Gastrocnemius medialis (tissue), 4 donors: ENCODE results near the gene SEMA7A. TPM values are rescaled to one million over a fixed set of nuclear protein-coding genes. Genes with fewer than 3 reads are reported as not detected.

Source experiments
- ATAC-seq, 2 donors: fragments of 150-250 bp; one replicate each; pipeline ENCODE4 v1.9.1; 2016
- DNase-seq, 2 donors: peaks; one replicate each; pipeline ENCODE4 v3.0.0-alpha.2; 2019
- H3K27ac ChIP-seq, 4 donors: fragments of 200-600 bp; sonication (generic); 1 replicate in 1 of 4; 2 replicates in 3 of 4; pipeline ENCODE4 v1.5.1; 2016 to 2018; ENCODE audit warnings: mild to moderate bottlenecking in 2 of 4, moderate library complexity in 1 of 4
- H3K27me3 ChIP-seq, 3 donors: fragments of 200-600 bp; sonication (generic) in 2 of 3; 1 replicate in 1 of 3; 2 replicates in 2 of 3; pipeline versions ENCODE4 v1.5.1 to v1.6.0; 2016 to 2019; ENCODE audit warnings: mild to moderate bottlenecking in 1 of 3, moderate library complexity in 1 of 3
- H3K36me3 ChIP-seq, 2 donors: fragments of 200-600 bp; sonication (generic) in 1 of 2; one replicate each; pipeline ENCODE4 v1.5.1; 2017 to 2018
- H3K4me1 ChIP-seq, 2 donors: fragments of 200-600 bp; sonication (generic) in 1 of 2; one replicate each; pipeline ENCODE4 v1.5.1; 2016 to 2017; ENCODE audit warnings: mild to moderate bottlenecking in 2 of 2
- H3K4me3 ChIP-seq, 4 donors: fragments of 200-600 bp; sonication (generic) in 3 of 4; 1 replicate in 1 of 4; 2 replicates in 3 of 4; pipeline ENCODE4 v1.5.1; 2016 to 2019; ENCODE audit warnings: mild to moderate bottlenecking in 2 of 4
- H3K9me3 ChIP-seq, 3 donors: fragments of 200-600 bp; sonication (generic) in 2 of 3; 1 replicate in 1 of 3; 2 replicates in 2 of 3; pipeline ENCODE4 v1.5.1; 2016 to 2019
- CTCF ChIP-seq, 5 experiments: fragments of 450-650 bp in 3 of 5; fragments of 200-600 bp in 2 of 5; sonication (generic) in 2 of 5; IDR thresholded peaks in 4 of 5; conservative IDR thresholded peaks in 1 of 5; 1 replicate in 4 of 5; 2 replicates in 1 of 5; pipeline ENCODE4 v1.5.1; 2016 to 2019; ENCODE audit warnings: antibody characterized with exemption in 5 of 5, mild to moderate bottlenecking in 3 of 5, moderate library complexity in 3 of 5
- POLR2A ChIP-seq, 2 donors: fragments of 450-650 bp; IDR thresholded peaks; one replicate each; pipeline ENCODE4 v1.6.1; 2017; ENCODE audit warnings: antibody characterized with exemption in 2 of 2, mild to moderate bottlenecking in 2 of 2, moderate library complexity in 2 of 2
- in situ Hi-C, 4 donors: fragments of 200-750 bp; cut with MboI; loops; one replicate each; pipeline versions ENCODE4 v1.15.0 to v1.8.0; 2017; ENCODE audit warnings: low sequenced_read_pairs in 4 of 4
- intact Hi-C: fragments of 100-400 bp; cut with DNase I; formaldehyde crosslinking; loops from one replicate; pipeline ENCODE4 v1.15.1; 2023; ENCODE audit warnings: low total_unique reads
- total RNA-seq, 4 donors: library from RNA; depleted of rRNA; stranded (reverse); fragments of >200 nt; gene quantifications; one replicate each; pipeline versions ENCODE4 v1.1.0 to v1.2.3, GENCODE V29; 2016

The SEMA7A gene
- total RNA-seq, 4 donors from 2014 or later = 0.51 to 2.7 (median 2.4) TPM

- in situ Hi-C loops = no loop called here
- TF ChIP-seq POLR2A (IDR thresholded peaks at IDR 0.05) (no peak), CTCF (IDR thresholded peaks at IDR 0.05 in 4 of 5, conservative IDR thresholded peaks at IDR 0.05 in 1 of 5) (no peak)
- Histone ChIP-seq H3K27ac (no peak overlapping the region), H3K4me1 (no peaks in the 10 kb centered on the region), H3K4me3 (no peak overlapping the region), H3K36me3 (no peaks in the 10 kb centered on the region), H3K9me3 (no peaks in the 10 kb centered on the region), H3K27me3 (no peaks in the 10 kb centered on the region)
- no peak for DNase-seq
- intact Hi-C loops = no loop called here
- ATAC-seq = no peak
Observed at GRCh38 chr15:74408385-74408784, 25.4 kb downstream of the SEMA7A start.

DNA sequence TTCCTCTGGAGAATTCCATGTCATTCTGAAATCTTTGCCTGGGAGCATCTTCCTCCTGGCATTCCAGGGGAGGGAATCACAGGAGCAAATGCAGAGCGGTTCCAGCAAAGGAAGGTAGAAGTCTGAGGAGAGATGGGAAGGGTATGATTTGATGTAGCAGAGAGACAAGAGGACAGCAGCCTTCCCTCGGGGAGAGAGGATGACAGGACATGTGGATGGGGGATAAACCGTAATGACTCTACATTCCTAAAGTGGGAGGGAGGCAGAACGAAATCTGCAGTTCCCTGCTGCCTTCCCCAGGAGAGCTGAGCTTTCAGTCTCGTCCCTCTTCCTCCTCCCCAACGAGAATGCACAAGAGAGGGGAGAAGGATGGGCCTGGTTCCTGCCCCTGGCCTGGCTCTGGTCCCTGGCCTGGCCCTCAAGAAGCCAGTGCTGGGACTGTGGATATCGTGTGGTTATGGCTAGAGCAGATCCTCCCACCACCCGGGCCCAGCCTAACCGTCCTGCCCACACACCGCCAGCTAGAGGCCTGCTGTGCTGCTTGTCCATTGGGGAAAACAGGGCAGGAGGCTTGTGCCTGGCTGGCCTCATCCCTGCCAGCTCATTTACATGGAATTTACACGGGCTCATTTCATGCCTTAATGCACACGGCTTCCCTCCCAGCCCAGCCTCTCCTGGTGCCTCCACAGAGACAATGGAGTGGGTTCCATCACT lies 26.6 kb downstream of the SEMA7A start:
- in situ Hi-C loops = no loop called here
- no peaks in the 10 kb centered on the region for H3K36me3 ChIP-seq
- no peak overlapping the region for H3K27ac ChIP-seq
- H3K4me3 ChIP-seq = no peak overlapping the region
- intact Hi-C loops = no loop called here
- TF ChIP-seq POLR2A (IDR thresholded peaks at IDR 0.05) (no peak), CTCF (IDR thresholded peaks at IDR 0.05 in 4 of 5, conservative IDR thresholded peaks at IDR 0.05 in 1 of 5) (no peak)
- H3K4me1 ChIP-seq = no peaks in the 10 kb centered on the region
- DNase-seq (no peak), ATAC-seq (no peak)
- no peaks in the 10 kb centered on the region for H3K27me3 ChIP-seq
- H3K9me3 ChIP-seq = no peaks in the 10 kb centered on the region

- H3K4me1 ChIP-seq = no peaks in the 10 kb centered on the region
- intact Hi-C loops (no loop called here), in situ Hi-C loops (no loop called here)
Observed at GRCh38 chr15:74406517-74406916, 27.2 kb downstream of the SEMA7A start.

GRCh38 chr15:74405823-74406222 lies 27.9 kb downstream of the SEMA7A start:
- TF ChIP-seq CTCF (IDR thresholded peaks at IDR 0.05 in 4 of 5, conservative IDR thresholded peaks at IDR 0.05 in 1 of 5) (no peak), POLR2A (IDR thresholded peaks at IDR 0.05) (no peak)
- Histone ChIP-seq H3K4me3 (no peak overlapping the region), H3K4me1 (peaks cover 0 to 3% of the 10 kb centered on the region in 2 donors), H3K9me3 (no peaks in the 10 kb centered on the region), H3K27ac (no peak overlapping the region), H3K27me3 (no peaks in the 10 kb centered on the region), H3K36me3 (no peaks in the 10 kb centered on the region)
- ATAC-seq (no peak), DNase-seq (no peak)
- intact Hi-C loops = no loop called here
- in situ Hi-C loops = no loop called here

More at GRCh38 chr15:74406517-74406916, 27.2 kb downstream of the SEMA7A start:
- no peak overlapping the region for H3K4me3 ChIP-seq
- DNase-seq = no peak
- H3K27me3 ChIP-seq = no peaks in the 10 kb centered on the region
- TF ChIP-seq POLR2A (IDR thresholded peaks at IDR 0.05) (no peak), CTCF (IDR thresholded peaks at IDR 0.05 in 4 of 5, conservative IDR thresholded peaks at IDR 0.05 in 1 of 5) (no peak)
- H3K9me3 ChIP-seq = no peaks in the 10 kb centered on the region
- ATAC-seq = no peak
- H3K27ac ChIP-seq = no peak overlapping the region
- no peaks in the 10 kb centered on the region for H3K36me3 ChIP-seq
